Stimulated activated CD4-positive, alpha-beta T cell treated with anti-CD3 and anti-CD28 coated beads, Interleukin-2, amount 100 ng/mL, for 48 hours (primary cell): Measurements from ENCODE around the gene TMEM178B.

Experiments used
- DNase-seq, 2 donors: peaks; one replicate each; pipeline ENCODE4 v3.0.0-alpha.2; 2020

TMEM178B gene

GRCh38 chr7:141265668-141266067, 191.8 kb downstream of the TMEM178B start:
- no peak for DNase-seq

GRCh38 chr7:141268614-141269013, 194.8 kb downstream of the TMEM178B start:
- DNase-seq = no peak

- DNase-seq = no peak
These were observed 197.6 kb downstream of the TMEM178B start for GRCh38 chr7:141271451-141271850.

- DNase-seq = no peak
These were observed 198.6 kb downstream of the TMEM178B start for GRCh38 chr7:141272417-141272816.

GRCh38 chr7:141275350-141275749, 201.5 kb downstream of the TMEM178B start:
- DNase-seq = no peak

GRCh38 chr7:141276031-141276430, 202.2 kb downstream of the TMEM178B start:
- DNase-seq = no peak

GRCh38 chr7:141280100-141280499, 206.2 kb downstream of the TMEM178B start:
- DNase-seq = no peak

GRCh38 chr7:141281311-141281710, 207.4 kb downstream of the TMEM178B start:
- no peak for DNase-seq

- DNase-seq = no peak
These were observed 212.7 kb downstream of the TMEM178B start for GRCh38 chr7:141286522-141286921.

GRCh38 chr7:141287936-141288335, 214.1 kb downstream of the TMEM178B start:
- no peak for DNase-seq

- DNase-seq = no peak
These were observed 214.8 kb downstream of the TMEM178B start for GRCh38 chr7:141288626-141289025.

GRCh38 chr7:141290365-141290764, 216.5 kb downstream of the TMEM178B start:
- no peak for DNase-seq

- DNase-seq = no peak
These were observed 217.1 kb downstream of the TMEM178B start for GRCh38 chr7:141290973-141291372.

- no peak for DNase-seq
These were observed 217.7 kb downstream of the TMEM178B start for GRCh38 chr7:141291541-141291940.

GRCh38 chr7:141294143-141294829, 220.4 kb downstream of the TMEM178B start:
- no peak for DNase-seq

GRCh38 chr7:141295367-141295895, 221.6 kb downstream of the TMEM178B start:
- no peak for DNase-seq

GRCh38 chr7:141300816-141301215, 227.0 kb downstream of the TMEM178B start:
- DNase-seq = no peak

- no peak for DNase-seq
These were observed 227.7 kb downstream of the TMEM178B start for GRCh38 chr7:141301544-141301943.

GRCh38 chr7:141302617-141303016, 228.8 kb downstream of the TMEM178B start:
- DNase-seq = no peak

GRCh38 chr7:141304291-141304690, 230.4 kb downstream of the TMEM178B start:
- no peak for DNase-seq

GRCh38 chr7:141306081-141306480, 232.2 kb downstream of the TMEM178B start:
- DNase-seq = no peak

GRCh38 chr7:141312395-141312794, 238.5 kb downstream of the TMEM178B start:
- DNase-seq = no peak

GRCh38 chr7:141312828-141313521, 239.1 kb downstream of the TMEM178B start:
- DNase-seq = no peak

- DNase-seq = no peak
These were observed 240.0 kb downstream of the TMEM178B start for GRCh38 chr7:141313896-141314295.
